NCI-H2227 (cell line): Measurements from ENCODE around the gene MBNL2.

Source experiments
- DNase-seq: peaks from one replicate; lab custom pipeline; 2025; ENCODE audit not compliant: unreplicated experiment; lab: John Stamatoyannopoulos, UW

Gene MBNL2, protein sequence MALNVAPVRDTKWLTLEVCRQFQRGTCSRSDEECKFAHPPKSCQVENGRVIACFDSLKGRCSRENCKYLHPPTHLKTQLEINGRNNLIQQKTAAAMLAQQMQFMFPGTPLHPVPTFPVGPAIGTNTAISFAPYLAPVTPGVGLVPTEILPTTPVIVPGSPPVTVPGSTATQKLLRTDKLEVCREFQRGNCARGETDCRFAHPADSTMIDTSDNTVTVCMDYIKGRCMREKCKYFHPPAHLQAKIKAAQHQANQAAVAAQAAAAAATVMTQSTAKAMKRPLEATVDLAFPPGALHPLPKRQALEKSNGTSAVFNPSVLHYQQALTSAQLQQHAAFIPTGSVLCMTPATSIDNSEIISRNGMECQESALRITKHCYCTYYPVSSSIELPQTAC

DNA sequence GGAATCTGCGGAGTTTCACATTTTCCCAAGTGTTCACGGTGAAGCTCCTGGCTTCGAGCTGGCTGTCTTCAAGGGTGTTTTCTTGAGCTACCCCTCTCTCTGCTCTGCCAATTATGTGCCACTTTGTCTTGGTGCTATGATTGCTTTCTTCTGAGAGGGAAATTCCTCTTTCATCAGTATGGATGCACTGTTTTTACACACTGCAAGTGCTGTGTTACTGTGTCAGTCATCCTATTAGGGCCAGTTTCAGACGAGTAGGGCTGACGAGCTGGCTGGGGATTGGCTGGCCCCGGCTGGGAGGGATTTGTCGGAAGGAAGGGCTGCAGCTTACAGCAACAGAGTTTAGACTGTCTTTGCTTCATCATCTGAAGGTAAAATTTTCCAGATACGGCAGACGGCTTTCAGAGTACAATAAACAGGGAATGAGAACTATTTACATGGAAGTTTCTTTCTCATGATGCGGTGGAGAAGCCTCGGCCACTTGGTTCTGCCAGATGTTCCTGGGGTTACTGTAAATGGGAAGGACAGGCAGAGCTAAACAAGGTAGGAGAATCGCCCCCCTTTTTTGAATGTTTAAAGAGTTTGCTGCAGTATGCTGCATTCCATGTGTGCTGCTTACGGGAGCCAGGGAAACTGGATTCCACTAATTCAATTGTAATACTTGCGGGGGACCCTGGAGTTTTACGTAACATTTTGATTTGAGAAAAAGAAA, at the start of gene MBNL2:
Gene MBNL2, plus strand, starts transcription at position 345 of the 712 bp plus-strand sequence. CDS start 53,903 bp downstream, outside the sequence.
- peak; percentile 82 for DNase-seq

DNA sequence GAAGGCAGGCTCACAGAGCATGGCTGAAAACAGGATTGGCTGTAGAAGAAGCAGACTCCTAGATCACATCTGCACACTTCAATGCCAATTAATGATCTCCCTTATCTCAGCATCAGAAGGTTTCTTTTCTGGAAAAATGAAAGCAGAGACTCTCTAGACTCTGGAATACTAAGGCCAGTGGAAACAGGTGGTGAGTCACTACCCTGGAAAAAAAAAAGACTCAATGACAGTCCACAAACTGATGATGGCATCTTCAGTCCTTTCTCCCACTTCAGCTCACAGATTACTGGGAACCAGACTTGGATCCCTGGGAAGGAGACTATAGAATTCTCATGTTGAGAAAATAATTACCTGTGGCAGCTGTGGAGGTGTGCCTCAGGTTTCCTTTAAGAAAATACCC, 47.5 kb upstream of the MBNL2 start:
- no peak for DNase-seq

- no peak for DNase-seq
These were observed 47.1 kb upstream of the MBNL2 start for GRCh38 chr13:97175041-97175440.

DNA sequence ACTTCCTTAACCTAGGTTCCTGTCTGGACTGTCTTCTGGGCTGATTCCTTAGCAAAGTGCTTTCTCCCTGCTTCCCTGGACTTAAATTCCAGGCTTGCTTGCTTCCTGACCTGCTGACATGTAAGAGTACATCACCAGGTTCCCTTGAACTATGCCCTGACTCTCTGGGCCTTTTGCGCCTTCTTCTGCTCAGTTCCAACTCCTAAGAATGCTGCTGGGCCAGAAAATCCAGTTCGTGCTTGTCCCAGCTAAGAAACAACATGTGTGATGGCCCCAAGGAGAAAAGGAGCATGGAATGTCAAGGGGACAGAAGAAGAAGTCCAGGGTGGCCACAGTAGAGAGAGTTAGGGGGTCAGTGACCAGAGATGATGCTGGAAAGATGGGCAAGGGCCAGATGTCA, 42.6 kb upstream of the MBNL2 start:
- no peak for DNase-seq

DNA sequence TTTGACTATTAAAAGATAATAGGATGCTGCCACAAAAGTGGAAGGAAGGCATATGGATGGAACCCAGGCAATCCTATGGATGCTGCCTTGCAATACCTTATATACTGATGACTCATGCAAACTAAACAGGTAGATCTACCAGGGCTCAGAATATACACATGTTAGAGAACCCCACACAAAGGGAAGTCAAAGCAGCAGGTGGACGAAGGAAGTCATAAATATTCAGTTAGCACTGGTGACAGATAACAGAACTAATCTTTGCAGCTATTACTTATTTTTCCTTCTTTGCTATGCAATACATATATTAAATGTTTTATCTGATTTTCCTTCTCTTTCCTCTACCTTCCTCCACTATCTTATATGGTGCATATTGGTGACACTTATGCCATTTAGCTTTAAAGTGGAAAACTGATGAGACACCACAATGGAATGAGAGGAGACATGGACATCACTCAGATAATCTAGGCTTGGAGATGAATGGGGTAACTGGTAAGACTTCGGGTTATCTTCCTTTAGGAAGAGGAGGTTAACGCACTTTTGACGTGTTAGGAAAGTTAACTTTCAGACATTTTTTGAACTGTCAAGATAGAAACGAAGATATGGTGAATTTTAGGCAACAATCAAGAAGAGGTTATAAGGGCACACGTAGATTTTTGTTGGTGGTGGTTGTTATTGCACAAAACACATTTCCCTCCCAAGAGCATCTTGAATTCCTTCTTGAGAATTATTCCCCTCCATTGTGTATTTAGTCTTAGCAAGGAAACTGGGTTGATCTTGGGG, 39.8 kb upstream of the MBNL2 start:
- no peak for DNase-seq

- DNase-seq: no peak
These were observed 36.8 kb upstream of the MBNL2 start for GRCh38 chr13:97185291-97185690.

- no peak for DNase-seq
These were observed 36.4 kb upstream of the MBNL2 start for GRCh38 chr13:97185751-97186150.

DNA sequence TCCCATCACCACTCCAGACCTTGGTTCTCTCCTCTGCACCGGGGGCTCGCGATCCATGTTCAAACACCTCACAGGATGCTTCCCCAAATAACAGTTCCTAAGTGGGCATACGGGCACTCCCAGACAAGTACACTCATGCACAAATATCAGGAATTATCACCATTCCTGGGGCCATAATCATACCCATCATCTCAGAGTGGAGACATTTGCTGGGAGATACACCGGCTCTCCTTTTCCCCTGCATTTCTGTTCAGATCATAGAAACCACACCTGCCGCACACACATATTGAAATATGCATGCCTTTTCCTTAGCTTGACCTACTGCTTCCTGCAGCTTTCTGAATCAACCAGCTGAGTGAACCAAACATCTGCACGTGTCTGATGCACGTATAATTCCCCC, 33.9 kb upstream of the MBNL2 start:
- no peak for DNase-seq

DNA sequence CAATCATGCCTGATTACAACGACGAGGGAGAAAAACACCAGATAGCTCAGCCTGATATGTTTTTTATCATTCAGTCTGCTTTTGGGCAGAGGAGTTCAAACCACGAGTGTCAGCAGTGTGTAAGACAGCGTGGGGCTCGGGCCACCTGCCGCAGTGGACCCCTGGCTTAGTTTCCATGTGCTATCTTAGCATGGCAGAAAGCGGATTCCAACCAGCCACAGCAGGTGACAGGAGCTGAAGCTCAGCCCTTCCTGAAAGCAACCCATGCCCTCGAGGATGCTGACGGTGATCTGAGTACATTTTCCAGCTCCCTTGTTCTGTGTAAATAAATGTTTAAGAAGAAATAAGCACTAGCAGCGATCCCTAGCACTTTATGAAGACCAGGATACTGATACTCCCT, 32.2 kb upstream of the MBNL2 start:
- no peak for DNase-seq

GRCh38 chr13:97191142-97191541, 31.0 kb upstream of the MBNL2 start:
- no peak for DNase-seq

DNA sequence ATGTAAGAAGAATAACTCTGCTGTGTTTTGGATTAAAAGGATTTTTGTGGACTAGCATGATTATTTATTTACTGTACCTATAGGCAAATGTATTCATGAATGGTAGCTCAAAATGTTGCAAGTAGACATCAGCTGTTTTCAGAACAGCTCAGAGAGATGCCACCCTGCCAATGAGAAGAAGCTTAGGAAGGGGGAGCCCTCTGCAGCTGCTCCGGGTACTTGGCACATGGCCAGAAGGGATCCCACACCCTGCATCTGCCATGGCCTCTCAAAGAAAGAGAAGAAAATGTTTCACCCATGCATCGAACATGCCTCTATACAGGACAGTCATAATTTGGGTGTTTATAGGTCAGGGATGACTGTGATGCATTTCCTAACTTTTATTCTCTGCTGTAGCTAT, 30.5 kb upstream of the MBNL2 start:
- no peak for DNase-seq

- no peak for DNase-seq
These were observed 30.0 kb upstream of the MBNL2 start for GRCh38 chr13:97192166-97192565.

DNA sequence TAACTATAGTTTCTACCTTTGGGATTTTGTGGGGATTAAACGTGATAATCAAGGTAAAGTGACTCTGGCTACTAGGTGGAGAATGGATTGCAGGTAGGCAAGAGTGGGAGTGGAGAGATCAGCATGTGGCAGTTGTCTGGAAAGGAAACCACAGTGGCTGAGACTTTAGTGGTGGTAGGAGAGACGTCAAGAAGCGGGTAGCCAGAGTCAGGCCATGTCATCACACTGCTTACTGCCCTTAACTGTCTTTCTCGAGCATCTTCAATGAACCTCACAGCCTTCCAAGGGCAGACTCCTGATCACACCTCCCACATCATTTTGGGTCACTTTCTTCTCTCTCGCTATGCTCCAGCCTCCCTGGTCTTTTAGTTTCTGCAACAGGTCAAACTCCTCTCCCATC, 28.6 kb upstream of the MBNL2 start:
- DNase-seq: no peak

GRCh38 chr13:97194479-97194878, 27.7 kb upstream of the MBNL2 start:
- no peak for DNase-seq

DNA sequence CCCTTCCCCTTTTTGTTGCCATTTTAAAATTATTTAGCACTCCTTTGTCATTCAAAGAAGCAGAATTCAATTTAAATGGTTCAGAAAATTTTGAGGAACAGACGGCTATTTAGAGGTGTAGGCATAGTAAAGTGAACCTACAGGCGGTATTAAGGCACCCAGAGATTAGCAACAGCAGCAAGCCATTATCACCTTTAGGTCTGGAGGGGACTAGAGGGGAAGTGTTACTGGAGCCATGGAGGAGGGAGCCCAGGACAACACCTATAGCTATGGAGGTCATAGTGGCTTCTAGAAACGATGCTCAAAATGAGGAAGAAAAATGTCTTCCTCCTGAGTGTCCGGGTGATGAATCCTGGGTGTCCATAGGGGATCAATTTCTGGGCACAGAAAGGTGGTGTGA, 25.8 kb upstream of the MBNL2 start:
- no peak for DNase-seq

DNA sequence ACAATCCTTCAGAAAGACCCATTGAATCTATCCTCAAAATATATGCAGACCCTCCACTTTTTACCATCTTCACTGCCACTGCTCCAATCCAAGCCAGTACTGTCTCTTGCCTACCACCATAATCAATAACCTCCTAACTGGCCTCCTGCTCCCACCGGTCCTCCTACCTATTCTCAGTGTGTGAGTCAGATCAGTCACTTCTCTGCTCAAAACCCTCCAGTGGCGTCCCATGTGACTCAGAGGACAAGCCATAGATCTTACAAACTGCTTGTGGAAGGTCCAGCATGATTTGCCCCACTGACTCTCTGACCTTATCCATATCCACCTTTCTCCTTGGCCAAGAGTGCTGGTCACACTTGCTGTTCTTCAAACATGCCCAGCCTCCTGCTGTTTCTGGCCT, 23.4 kb upstream of the MBNL2 start:
- DNase-seq: no peak

DNA sequence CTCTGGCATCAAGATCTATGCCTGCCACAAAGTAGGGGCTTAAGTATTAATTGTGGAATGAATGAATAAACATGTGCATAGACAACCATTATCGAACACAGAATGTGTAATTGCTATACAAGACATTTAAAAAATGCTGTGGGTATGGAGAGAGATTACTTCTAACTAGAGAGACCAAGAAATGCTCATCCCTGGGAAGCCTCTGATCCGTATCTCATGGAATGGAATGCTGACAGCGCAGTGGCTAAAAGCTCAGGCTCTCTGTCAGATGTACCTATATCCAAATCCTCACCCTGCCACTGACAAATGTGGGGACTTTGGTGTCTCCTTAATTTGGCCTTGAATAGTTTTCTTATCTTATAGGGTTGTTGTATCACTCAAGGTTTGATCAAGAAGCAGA, 22.7 kb upstream of the MBNL2 start:
- DNase-seq: no peak

DNA sequence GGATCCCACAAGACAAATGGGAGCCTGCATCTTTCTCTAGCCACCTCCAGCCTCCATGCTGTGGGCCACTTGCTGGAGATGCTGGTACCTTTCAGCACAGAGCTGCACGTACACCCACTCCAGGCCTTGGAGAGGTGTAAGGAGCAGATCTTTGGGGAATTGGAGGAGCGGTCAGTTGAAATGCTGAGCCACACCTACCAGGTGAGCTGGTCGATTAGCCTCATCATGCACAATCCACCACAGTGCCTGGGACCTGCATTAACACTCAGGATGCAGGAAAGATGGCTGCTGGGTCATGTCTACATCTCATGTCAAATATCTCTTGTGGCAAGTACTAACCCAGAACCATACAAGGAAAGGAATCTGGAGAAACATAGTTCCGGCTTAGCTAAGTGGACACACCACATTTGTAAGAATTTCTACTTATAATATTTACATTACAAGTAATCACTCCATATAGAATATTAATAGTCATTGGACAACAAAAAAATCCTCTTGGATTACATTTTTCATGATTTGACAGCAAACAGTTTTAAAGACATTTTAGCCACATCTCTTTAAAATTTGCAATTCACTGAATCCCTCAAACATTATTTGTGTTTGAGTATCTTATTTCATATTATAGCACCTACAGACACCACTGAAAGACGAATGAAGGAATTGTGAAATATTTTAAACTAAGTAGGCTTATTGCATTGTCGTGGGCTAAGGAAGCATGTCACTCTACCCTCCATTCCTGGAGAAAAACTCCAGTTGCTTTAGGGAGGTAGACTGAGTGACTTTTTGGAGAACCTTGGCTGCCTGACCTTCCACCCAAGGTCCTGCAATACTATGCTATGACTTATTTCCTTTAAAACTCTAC, 21.8 kb upstream of the MBNL2 start:
- DNase-seq: no peak

- DNase-seq: no peak
These were observed 19.4 kb upstream of the MBNL2 start for GRCh38 chr13:97202761-97203160.

- DNase-seq: no peak
These were observed 16.7 kb upstream of the MBNL2 start for GRCh38 chr13:97205465-97205864.

- DNase-seq: no peak
These were observed 16.2 kb upstream of the MBNL2 start for GRCh38 chr13:97205982-97206381.
